CD1c-positive myeloid dendritic cell (primary cell): ENCODE measurements around the gene STK40.

Source experiments
- DNase-seq: peaks from one replicate; pipeline ENCODE4 v3.0.0-alpha.2; 2016; ENCODE audit errors: extremely low spot score

The STK40 gene

DNA sequence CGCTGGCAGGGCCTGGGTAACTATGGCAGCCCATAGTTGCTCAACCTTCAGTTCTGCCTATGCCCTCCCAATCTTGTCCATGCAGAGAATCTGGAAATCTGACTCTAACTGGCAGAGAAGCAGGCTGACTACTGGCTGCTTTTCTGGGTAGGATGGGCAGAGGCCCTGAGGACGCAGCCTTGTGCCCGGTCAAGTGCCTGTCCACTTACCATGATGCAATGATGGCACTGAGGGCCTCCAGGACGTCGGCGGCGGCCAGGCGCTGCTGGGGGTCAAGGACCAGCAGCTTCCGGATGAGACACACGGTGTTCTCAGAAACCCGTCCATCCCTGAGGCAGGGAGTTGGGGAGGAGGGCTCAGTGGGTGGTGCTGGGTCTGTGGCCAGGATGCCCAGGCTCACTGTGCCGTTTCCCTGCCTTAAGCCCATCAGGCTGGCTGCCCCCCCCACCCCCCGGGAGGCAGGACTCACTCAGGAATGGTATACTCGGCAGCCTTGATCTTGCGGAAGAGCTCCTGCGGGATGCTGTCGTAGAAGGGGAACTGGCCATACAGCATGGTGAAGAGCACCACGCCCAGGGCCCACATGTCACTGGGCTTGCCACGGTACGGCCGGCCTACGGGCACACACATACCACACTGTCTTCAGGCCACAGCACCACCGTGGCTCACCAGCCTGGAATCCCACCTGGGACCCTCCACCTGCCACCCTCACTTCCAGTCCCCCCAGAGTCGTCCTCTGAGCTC, 41.9 kb downstream of the STK40 start:
- no peak for DNase-seq

DNA sequence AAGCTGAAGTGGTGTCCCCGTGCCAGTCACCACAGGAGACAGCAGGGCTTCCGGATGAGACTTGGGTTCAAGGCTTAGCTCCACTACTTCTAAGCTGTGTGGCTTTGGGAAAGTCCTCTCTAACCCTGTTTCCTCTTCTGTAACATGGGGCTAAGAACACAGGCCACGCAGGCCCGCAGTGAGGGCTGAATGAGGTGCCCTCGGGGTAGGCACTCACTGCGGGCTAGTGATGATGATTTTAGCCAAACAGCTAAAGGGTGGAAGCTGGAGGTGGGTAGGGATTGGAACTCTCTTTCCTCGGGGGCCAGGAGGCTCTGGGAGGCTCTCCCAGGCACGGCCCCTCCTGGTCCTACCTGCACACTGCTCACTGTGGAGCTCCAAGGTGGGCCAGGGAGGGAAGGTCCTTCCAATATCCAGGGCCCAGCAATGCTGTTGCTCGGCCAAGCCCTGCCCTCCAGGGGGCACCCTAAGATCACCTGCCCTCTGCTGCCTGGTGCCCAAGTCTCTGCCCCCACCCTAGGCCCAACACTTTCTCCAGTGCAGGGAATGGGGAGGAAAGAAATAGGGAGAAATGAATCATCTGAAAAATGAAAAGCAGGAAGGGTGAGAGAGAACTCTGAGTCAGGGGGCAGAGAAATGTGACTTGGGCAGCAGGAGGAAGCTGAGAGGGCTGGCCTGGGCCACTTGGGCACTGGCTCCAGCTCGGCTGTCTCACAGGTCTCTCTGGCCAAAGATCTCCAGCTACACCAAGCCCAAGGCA, 43.1 kb downstream of the STK40 start:
- DNase-seq, result peak; percentile 55

DNA sequence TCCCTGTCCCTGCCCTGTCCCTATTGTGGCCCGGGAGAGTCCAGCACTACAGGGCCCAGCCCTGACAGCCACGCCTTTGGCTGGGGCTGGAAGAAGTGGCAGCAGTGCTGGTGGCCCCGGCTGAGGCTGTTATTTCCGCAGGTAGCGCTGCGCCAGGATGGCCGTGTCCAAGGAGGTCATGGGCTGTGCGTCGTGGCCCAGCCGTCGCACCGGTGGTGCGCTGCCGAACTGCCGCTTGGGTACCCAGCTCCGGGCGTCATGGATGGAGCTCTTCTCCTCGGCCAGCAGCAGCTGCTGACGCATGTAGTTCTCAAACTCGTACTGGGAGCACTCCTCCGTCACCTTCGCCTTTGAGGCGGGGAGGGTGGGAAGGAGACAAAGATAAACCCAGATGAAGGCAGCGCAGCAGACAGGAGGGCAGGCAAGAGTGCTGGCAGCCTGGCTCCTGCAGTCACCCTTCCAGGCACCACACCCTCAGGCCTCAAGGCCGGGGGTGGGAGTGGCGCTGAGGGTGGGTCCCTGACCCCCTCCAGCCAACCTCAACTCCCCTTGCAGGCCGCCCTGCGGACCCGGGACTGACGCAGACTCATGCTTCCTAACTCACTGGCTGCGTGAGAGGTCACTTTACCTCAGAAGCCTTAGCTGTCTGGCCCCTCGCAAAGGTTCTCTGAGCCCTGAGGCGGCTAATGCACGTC, 44.0 kb downstream of the STK40 start:
- DNase-seq, result no peak

DNA sequence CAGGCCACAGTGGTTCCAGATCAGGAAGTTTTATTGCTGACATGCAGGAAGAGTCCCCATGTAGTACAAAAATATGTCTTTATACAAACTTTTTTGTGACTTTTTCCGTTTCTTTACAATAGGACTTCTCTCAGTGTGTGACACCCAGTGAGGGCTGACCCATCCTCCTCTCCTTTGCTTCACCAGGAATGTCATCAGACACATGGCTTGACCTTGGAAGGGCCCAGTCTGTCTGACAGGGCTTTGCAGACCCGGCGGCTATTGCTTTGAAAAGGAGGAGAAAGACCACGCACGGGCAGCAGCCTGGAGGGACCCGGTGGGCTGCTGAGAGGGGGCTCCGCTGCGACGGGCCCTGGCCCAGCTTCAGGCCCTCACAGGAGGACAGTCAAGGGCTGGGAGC, 46.1 kb downstream of the STK40 start:
- DNase-seq, result no peak

DNA sequence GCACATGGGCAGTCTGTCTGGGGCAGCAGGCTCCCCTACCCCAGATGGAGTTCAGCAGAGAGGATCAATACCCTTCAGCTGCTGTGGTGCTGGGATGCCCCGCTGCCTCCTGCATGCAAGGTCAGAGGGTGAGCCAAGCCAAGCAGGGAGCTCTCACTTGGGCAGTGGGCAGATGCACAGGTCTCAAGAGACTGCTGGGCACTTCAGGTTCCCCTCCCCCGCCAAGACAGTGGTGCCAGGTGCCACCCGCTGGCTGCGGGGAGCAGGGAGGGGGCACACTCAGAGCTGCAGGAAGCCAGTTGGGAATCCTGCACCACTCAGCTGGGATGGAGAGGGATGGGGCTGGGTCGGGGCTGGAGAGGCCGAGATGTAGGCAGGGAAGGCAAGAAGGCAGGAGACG, 46.5 kb downstream of the STK40 start:
- no peak for DNase-seq

DNA sequence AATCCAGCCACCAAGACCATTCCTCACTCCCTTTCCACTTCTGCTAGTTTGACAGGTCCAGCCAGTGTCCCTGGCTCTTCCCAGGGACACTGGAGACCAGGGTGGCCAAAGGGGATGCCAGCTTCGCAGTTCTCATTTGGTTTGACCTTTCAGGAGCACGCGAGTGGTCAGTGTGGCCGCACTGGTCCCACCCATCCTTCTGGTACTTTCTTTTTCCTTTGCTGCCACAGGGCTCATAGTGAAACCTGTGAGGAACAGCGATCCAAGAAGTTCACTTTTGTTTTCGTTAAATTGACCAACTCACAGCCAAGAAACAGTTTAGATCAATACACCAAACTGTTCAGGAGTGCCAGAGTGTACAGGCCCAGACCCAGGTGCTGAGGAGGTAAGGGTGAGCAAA, 47.9 kb downstream of the STK40 start:
- DNase-seq, result no peak

DNA sequence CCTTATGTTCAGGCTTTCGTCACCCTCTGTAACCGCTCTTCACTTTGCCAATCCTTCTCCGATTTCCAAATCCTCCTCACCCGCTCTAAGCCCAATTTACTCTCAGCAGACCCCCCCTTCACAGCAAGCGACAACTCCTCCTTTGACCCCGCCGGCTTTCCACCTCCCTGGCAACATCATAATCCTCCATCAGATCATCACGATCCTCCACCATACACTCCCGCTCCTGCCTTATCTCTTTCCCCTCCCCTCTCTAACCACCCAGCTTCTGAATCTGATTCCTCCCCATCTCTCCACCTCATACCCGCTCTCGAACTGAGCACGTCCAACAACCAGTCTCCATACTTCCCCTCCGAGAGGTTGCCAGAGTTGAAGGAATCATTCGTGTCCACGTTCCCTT, 54.8 kb downstream of the STK40 start:
- DNase-seq, result no peak

DNA sequence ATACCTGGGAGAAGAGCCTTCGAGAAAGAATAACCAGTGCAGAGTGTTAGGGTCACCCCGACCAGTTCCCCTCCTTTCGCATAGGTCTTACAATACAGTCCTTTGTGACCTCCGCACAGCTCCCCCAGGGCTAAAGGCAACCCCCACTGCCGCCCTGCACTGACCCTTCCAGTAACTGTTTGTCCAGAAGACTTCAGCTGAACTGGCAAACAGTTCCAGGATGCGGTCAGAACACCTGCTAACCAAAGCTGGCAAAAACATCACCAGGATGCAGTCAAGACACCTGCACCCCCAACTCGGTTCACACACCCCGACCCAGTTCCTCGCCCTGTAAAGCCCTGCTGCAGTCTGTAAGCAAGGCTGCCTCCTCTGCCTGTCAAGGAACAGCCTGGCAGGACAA, 55.9 kb downstream of the STK40 start:
- DNase-seq, result no peak

DNA sequence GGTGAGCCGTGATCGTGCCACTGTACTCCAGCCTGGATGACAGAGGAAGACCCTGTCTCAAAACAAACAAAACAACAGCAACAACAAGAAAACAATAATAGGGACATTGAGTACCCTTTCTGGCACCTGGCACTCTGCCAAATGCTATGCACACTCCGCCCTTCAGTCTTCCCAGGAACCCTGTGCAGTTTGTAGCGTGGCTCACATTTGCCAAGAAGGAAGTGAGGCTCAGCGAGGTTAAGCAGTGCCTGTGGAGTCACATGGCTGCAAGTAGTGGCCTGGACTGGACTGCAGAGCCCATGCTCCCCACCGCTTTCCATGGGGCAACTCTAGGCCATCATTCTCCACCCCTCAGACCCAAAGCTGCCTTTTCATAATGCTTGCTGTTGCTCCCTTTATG, 57.0 kb downstream of the STK40 start:
- peak; percentile 76 for DNase-seq

DNA sequence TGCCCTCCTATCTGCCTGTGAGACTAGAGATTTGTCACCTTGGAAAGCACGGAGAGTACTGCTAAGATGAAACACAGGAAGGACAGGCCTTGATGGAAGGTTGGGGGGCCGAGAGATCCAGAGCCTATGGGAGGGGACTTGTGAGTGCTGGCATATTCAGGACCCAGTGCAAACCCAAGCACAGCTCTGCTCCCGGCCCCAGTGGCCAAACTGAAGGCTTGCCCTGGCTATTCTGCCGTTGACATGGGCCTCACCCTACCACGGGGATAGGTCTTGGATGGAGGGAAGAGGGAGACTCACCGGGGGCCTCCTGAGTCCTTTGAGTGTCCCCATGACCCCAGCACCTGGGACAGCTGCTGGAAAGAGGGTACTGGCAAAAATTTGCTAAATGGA, 57.6 kb downstream of the STK40 start:
- no peak for DNase-seq

DNA sequence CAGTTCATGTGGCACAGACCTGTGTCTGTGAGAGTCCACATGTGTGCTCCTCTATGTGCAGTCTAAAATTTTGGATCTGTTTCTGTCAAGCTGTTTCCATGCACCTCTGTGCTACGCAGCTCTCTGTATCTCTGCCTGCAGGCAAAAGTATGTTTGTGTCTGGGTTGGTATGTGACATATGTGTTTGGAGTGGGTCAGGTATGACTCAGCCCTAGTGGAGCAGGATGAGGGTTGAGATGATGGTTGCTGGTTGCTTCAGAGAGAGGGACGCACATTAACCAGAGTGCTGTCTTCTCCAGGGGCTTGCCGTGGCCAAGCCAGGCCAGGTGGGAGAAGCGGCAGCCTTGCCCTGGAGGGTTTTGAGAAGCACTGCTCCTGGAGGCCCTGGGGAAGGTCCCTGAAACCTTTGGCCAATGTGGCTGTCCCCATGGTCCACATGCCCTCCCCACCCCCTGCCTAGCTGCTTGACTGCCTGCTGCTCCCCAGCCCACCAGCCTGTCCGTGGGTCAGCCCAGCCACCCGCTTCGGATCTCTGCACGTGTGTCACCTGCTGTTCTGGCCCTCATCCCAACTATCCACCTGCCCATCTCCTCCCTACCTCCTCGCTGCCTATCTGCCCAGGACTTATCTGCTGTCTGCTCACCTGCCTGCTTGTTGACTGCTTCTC, 58.2 kb downstream of the STK40 start:
- DNase-seq, result no peak

DNA sequence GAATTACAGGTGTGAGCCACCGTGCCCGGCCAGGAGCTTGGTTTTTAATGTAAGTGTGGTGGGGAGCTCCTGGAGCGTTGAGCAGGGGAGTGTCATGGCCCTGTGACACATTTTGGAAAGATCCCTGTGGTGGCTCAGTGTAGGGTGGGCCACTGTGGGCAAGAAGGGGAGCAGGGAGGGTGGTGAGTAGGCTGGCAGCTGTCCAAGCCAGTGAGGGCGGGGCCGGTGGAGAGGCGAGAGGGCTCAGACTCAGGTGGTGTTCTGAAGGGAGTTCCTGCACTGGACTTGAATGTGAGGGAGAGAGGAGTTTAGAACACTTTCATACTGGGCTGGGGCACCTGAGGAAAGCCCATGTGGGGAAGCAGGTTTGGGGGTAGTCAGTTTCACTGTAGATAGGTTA, 59.2 kb downstream of the STK40 start:
- DNase-seq, result no peak

DNA sequence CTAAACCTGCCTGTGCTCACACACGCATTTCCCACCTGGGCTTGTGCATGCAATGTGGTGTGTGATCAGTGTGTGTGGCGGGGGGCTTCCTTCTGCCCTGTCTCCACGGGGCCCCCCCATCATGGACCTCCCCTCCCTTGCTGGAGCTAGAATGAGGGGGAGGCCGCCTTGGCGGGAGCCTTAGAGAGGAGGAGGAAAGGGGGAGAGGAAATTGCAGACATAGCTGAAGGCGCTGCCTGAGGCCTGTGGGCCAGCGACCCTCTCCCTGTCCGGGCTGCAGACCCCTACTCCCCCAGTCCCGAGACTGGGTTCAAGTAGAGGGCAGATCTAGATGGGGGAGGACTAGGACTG, 61.4 kb downstream of the STK40 start:
- DNase-seq, result no peak

DNA sequence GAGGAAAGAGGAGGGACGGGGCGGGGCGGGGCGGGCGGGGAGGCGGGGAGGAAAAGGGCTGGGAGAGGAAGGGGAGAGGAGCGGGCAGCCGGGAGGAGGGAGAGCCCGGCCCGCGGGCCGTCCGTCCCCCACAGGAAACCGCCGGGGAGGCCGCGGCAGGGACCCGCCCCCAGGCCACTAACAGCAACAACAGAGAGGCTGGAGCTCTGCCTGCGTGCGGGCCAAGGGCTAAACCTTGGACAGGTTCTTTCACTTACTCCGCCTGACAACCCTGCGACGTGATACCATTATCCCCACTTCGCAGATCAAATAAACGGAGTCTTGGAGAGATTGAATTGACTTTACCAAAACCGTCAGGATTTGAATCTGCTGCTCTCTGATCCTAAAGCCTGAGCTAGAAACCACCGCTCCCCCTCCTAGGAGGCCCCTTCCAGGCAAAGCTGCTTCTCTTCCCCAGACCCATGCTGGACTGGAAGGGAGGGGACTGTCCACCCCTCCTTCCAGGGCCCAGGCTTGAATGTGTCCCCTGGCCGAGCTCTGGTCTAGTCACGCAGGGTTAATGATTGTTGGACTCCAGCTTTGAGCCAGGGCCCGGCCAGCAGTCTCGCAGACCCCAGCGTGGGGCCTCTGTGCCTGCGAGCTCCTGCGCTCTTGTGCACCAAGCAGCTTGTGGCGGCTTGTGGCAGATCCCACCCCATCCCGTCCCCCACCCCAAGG, 61.9 kb downstream of the STK40 start, which contains the start of gene EVA1B:
TSS of gene EVA1B (minus strand) at position 10 of the 717 bp plus-strand sequence. CDS start 608 bp downstream, outside the sequence.
- DNase-seq, result peak; percentile 47

DNA sequence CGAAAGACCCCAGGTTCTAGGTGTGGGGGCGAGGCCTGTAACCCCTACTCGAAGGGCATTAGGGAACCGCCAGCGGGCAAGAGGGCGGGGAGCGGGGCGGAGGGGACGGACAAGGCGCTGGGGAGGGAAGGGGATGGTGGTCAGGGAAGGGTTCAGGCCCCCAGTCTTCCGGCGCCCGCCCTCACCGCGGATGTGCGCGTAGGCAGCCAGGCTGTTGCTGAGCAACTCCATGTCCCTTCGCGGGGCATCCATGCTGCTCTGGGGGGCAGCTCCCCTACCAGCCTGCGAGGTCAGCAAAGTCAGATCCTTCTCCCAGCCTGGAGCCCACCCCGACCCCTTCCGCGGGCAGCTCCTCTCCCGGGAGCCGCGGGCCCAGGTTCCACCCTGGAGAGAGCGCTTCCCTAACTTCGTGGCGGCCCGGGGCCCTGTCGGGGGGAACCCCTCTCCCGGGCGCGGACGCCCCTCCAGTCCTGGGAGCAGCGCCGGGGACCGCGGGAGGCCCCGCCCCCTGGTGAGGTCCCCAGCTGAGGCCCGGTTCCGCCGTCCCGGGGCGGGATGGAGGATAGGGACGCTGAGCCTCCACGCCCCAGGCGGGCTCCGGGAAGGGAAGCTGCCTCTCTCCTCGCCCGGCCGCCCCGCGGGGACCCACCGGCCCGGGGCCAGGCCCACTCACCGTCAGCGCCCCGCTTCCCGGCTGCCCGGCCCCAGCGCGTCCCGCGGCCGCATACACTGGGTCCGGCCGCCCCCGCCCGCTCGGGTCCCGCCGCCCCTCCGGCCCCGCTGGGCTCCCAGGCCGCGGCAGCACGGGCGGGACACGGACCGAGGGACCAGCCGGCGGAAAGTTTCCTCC, 62.7 kb downstream of the STK40 start:
- DNase-seq, result peak; percentile 45

DNA sequence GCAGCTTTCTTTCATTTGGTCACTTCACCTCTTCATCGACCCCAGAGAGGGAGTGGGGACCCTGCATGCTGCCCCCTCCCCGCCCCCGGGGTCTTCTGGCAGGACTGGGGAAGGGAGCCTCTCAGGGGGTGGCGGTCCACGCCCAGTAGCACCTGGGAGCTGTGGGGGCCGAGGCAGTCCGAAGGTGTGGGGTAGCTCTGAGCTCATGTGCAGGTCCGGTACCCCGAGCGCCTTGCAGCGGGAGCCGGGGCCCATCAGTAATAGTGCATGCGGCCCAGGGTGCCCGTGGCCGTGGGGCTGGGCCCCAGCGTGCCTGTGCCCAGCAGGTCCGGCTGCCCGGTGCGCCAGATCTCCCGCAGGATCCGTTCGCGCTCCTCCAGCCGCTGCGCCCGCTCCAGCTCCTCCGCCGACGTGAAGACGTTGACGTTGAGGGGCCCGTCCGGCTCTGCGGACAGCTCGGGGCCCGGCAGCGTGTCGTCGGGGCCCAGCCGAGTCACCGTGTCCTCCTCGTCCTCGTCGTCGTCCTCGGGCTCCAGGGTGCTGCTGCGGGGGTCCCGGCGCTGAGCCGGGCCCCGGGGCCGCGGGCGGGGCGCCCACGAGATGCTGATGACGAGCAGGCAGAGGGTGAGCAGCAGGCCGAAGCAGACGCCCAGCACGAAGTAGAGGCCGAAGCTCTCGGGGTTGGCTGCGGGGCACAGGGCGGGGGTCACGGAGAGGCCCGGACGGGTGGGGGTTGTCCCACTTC, 63.5 kb downstream of the STK40 start:
- DNase-seq, result no peak

DNA sequence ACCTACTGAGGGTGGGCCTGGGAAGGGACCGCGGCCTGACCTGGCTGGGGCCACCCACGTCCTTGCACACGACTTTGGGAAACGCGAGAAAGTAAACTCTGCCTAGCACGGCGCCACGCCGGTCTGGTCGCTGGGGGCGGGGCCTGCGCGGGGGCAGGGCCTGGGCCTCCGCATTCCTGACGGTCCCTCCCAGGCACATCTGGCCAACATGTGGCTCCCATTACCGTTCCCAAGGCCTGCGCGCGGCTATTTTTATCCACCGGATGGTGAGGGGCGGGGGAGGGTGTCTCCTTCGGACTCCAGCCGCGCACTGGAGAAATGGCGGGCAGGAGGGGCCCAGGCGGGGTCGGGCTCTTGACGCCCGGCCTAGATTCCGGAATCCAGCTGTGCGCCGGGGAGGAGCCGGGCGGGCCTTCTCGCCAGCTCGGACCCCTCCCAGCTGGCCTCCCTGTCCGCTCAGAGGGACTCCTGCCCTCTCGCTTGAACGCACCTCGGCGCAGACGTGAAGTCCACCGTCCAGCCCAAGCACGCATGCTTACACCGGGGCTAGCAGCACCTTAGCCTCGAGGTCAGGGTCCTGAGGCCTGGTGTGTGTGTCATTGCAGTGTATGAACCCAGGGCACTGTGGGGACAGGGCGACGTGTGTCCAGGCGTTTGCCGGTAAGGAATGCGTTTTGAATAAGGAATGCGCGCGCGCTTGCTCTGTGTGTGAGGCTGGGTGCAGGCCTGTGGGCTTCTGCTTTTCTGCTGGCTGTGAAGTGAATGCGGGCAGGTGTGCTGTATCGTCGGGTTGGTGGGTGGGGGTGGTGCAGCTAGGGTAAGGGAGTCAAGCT, 64.4 kb downstream of the STK40 start:
- peak; percentile 50 for DNase-seq

DNA sequence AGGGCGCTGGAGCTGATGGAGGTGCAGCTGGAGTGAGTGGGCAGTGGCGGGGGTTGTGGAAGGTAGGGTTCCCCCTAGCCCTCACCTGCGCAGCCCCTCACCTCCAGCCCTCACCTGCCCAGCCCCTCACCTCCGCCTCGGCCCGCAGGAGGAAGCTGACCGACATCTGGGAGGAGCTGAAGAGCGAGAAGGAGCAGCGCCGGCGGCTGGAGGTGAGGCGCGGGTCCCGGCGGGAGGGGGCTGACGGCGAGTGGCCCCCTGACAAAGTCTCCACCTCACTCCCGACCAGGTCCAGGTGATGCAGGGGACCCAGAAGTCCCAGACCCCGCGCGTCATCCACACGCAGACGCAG, 65.0 kb downstream of the STK40 start:
- no peak for DNase-seq

DNA sequence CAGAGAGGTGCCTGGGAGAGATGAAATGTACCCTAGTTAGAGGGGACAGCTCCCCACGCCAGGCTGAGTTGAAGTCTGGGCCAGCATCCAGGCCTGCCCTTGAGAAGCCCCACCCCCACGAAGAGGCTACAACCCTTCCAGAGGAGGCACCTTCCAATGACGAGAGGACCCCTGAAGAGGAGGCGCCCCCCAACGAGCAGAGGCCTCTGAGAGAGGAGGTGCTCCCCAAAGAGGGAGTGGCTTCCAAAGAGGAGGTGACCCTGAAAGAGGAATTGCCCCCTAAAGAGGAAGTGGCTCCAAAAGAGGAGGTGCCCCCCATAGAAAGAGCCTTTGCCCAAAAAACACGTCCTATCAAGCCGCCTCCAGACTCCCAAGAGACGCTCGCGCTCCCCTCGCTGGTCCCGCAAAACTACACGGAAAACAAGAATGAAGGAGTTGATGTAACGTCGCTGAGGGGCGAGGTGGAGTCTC, 65.4 kb downstream of the STK40 start:
- peak; percentile 58 for DNase-seq
